ENCODE measurements around the gene NUP155.
A peak's percentile ranks its signal among the peaks of the same experiment; 100 is the strongest.
"Not testable (repeated sequence)": the region's sequence is repeated elsewhere in the genome, so short reads cannot be mapped to it uniquely, and the experiment has no call there.

The NUP155 gene

GRCh38 chr5:37272511-37272910, 98.4 kb downstream of the NUP155 start:
- peak; percentile 34 for DNase-seq

GRCh38 chr5:37268100-37268499, 102.8 kb downstream of the NUP155 start:
- not testable (repeated sequence) for DNase-seq

DNA sequence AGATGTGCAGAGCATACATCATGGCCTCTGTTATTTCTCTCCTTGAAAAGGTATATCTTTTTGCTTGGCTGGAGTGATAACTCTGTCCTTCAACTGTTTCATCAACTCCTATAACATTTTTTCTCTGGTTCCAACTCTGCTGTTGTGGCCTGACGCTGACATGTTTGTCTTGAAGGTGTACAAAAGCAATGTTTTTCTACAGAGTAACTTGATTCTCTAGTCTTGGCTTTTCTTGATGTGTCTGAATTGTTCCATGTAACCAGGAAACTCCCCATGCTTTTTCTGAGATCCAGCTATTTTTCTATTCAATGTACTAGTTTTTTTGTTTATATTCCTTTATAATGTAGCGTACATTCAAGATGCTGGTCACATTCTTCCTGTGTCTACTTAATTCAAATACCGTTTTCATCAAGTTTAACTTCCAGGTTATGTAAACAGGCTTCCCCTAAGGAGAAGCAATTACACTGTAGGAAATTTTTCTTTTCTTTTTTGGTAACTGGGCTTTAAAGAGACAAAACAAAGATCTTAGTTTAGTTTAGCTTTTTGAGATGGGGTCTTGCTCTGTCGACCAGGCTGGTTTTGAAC, 115.0 kb downstream of the NUP155 start:
- DNase-seq: no peak

- no peak for DNase-seq
Observed at GRCh38 chr5:37254581-37254980, 116.3 kb downstream of the NUP155 start.

DNA sequence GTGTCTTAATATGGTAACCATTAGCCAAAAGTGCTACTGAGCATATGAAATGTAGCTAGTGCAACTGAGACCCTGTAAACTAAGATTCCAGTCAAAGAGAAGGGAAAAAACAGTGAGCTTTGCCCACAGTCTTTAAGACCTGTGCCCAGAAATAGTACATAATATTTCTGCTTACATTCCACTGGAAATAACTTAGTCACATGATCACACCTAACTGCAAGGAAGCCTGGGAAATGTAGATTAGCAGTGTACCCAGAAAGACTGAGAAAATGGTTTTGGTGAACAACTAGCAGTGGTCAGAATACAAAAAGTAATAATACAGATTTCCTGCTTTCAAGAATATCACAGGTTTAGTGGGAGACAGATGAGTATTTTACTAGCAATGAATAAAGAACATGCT, 119.2 kb downstream of the NUP155 start:
- no peak for DNase-seq

DNA sequence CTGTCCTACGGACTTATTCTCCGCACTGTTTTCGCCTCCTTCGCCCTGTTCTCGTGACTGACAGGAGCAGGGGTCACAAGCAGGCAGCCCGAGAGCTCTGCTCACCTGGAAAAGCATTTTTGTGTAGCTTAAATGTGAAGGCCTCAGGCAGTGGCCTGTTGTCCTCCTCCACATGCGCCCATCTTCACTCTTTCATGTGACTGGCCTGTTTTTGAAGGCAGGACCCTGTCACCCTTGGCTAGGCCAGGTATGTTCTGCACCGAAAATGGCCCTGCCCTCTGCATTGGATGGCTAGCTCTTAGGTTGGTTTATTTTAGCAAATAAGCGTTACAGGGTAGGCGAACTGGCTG, 121.1 kb downstream of the NUP155 start:
- no peak for DNase-seq

GRCh38 chr5:37248970-37249814, 121.7 kb downstream of the NUP155 start, which contains the start of gene CPLANE1:
Gene CPLANE1, minus strand, starts transcription at chr5:37249376. Its CDS starts 1,678 bp downstream, at chr5:37247698.
- DNase-seq: peak; percentile 53

DNA sequence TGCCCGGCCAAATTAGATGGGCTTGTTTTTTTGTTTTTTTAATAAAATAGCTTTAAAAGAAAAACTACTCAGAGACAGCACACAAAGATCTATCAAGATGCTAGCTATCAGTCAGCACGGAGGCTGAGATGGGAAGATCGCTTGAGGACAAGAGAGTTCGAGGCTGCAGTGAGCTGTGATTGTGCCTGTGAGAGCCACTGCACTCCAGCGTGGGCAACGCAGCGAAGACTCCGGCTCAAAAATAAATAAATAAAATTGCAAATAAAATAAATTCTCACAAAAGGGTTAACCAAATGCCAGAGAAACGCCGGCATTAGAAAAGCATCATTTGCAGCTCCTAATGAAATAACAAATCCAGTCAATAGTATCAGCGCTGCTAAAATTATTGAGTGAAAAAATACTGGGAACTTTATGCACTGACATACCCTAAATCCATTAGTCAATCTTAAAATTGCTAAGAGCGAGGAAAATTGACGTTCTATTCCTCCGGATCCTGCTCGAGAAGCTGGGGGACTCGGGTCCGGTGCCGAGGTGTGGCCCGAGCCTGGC, 122.4 kb downstream of the NUP155 start:
- DNase-seq: no peak

DNA sequence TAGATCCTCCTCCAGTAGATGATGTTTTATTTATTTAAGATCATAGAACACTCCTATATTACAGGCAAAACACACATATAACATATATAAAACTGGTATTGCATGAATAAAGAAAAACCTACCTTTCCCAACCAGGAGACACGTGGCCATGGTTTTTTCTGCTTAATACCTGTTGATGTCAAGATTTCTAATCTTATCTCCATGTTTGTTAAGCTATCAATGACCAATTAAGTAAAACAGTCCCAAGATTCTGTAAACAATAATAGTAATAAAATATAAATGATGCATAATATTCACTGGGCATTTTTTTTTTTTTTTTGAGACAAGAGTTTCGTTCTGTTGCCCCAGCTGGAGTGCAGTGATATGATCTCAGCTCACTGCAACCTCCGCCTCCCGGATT, 123.4 kb downstream of the NUP155 start:
- no peak for DNase-seq

DNA sequence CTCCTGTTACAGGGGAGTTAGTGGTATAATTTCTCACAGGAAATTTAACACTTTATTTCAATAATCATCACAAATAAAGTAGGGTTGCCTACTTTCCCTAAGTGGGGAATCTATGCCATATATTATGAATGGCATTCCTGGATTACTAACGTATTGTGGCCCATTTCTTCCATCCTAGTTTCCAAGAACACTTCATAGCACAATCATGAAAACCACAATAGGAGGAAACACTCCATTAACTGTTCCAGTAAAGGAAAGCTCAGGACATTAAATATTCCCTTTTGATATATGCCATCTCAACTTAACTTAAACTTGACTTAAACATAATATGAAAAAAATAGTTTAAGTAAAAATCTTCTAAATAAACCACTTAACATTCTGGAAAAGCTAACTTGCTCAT, 123.9 kb downstream of the NUP155 start:
- no peak for DNase-seq
